ENCODE data around the gene NCAPH2. TPM values are rescaled to one million over a fixed set of nuclear protein-coding genes. Genes with fewer than 3 reads are reported as not detected.

The NCAPH2 gene
- total and polyA plus RNA-seq, 9 of the 15 experiments (the other 6 are each of a cell fraction or from before 2014, with no cell fraction given) = 3.6 to 88.6 (median 32.4) TPM

GRCh38 chr22:50544078-50544745 lies 36.2 kb downstream of the NCAPH2 start:
- Histone ChIP-seq H3K9me1 (ENCODE audit: control insufficient read depth, insufficient read depth, low read length) (no peaks in the 10 kb centered on the region), H3K4me2 (ENCODE audit: insufficient read depth, low read length) (no peak overlapping the region), H2AFZ (ENCODE audit: low read depth, low read length) (no peak overlapping the region), H4K20me1 (replicated peaks; ENCODE audit: control insufficient read depth, insufficient read depth, low read length) (no peaks in the 10 kb centered on the region), H3K27ac (ENCODE audit: extremely low read depth, low read depth, low read length) (no peak overlapping the region), H3K9ac (ENCODE audit: insufficient read depth in 1 of 2, low read depth in 2 of 2, low read length in 2 of 2) (no peak overlapping the region; a peak in 1 of 4 replicates), H3K27me3 (ENCODE audit: control insufficient read depth in 2 of 2, insufficient read depth in 2 of 2, low read length in 2 of 2) (no peaks in the 10 kb centered on the region), H3K4me1 (replicated peaks in 1 of 2; ENCODE audit: control insufficient read depth in 2 of 2, insufficient read depth in 2 of 2, low read length in 2 of 2) (peaks cover 12 to 38% of the 10 kb centered on the region in 2 experiments), H3K36me3 (ENCODE audit: control insufficient read depth, insufficient read depth, low read length) (no peaks in the 10 kb centered on the region), H3K4me3 (no peak overlapping the region), H3K79me2 (ENCODE audit: control insufficient read depth, insufficient read depth, low read length) (no peaks in the 10 kb centered on the region), H3K9me3 (replicated peaks; ENCODE audit: control insufficient read depth, insufficient read depth, low read depth, low read length) (no peaks in the 10 kb centered on the region)
- TF ChIP-seq RBFOX2 (IDR thresholded peaks at IDR 0.05; ENCODE audit: low read depth, low read length) (0 out of 2 replicates have a peak, but pooled peaks have one; percentile 21), POLR2G (IDR thresholded peaks at IDR 0.05; ENCODE audit: low read depth, low read length) (0 out of 2 replicates have a peak, but pooled peaks have one; percentile 36), GATAD2A (IDR thresholded peaks at IDR 0.05) (no peak), ZBTB33 (CRISPR knock-in tag; IDR thresholded peaks at IDR 0.05) (peak; percentile 40; the same call in 1 of the 2 replicates)
- FAIRE-seq (no peak), ATAC-seq (no peak), DNase-seq (ENCODE audit: extremely low read depth in 1 of 4, low spot score in 3 of 4) (no peak)
- in situ Hi-C loops (cut with MboI) (no loop called here), intact Hi-C loops (cut with micrococcal nuclease) (no loop called here)
- ChIA-PET CTCF (ENCODE audit: low intra/inter-chr PET ratio) (no interaction called here), POLR2A (no interaction called here)
- BruUV-seq (replicated peaks) = no TSS peak
- WGBS (ENCODE audit: insufficient coverage, low coverage, missing lambda C conversion rate) = 91% methylated on average over 10 of the region's 52 CpGs
